PC-3 (cell line): ENCODE measurements around the gene KSR2. TPM values are rescaled to one million over a fixed set of nuclear protein-coding genes. Genes with fewer than 3 reads are reported as not detected.

Experiments used
- ATAC-seq: fragments of 200-7000 bp; cut with Tn5 transposase; 2 replicates; pipeline ENCODE4 v1.9.1; 2020; ENCODE audit warnings: mild to moderate bottlenecking, moderate library complexity
- BruUV-seq: library from RNA; stranded (reverse); fragments of 400-500 nt; replicated peaks from 2 replicates; lab custom pipeline; 2021; lab: Mats Ljungman, UMichigan
- CTCF ChIA-PET: fragments of 300-600 bp; sonication (Branson Sonifier 250); formaldehyde crosslinking; loops from one replicate; lab custom pipeline; 2022; ENCODE audit warnings: antibody characterized with exemption; lab: Charles Lee
- POLR2A ChIA-PET: fragments of 300-600 bp; sonication (Branson Sonifier 250); formaldehyde crosslinking; loops from one replicate; lab custom pipeline; 2022; ENCODE audit warnings: antibody characterized with exemption; ENCODE audit not compliant: unreplicated experiment; lab: Charles Lee
- DNase-seq: peaks from one replicate; pipeline ENCODE4 v3.0.0-alpha.2; 2015
- H2AFZ ChIP-seq: fragments of 300-600 bp; sonication (generic); 2 replicates; pipeline ENCODE4 v1.6.0; 2016; ENCODE audit warnings: antibody characterized with exemption, low read length
- H3F3A ChIP-seq: fragments of 300-600 bp; sonication (generic); one replicate; pipeline ENCODE4 v1.6.0; 2017; ENCODE audit warnings: antibody characterized with exemption, low read length, control low read depth, mild to moderate bottlenecking; ENCODE audit not compliant: unreplicated experiment
- H3K27ac ChIP-seq: fragments of 300-600 bp; sonication (generic); 2 replicates; pipeline ENCODE4 v1.5.1; 2016; ENCODE audit warnings: mild to moderate bottlenecking, low read length
- H3K27me3 ChIP-seq: fragments of 300-600 bp; sonication (generic); 2 replicates; pipeline ENCODE4 v1.6.1; 2016; ENCODE audit warnings: low read length, mixed read lengths
- H3K36me3 ChIP-seq: fragments of 300-600 bp; sonication (generic); 2 replicates; pipeline ENCODE4 v1.6.1; 2016; ENCODE audit warnings: low read depth, mixed run types, low read length, mixed read lengths
- H3K4me1 ChIP-seq: fragments of 300-600 bp; sonication (generic); 2 replicates; pipeline ENCODE4 v1.5.1; 2016; ENCODE audit warnings: low read length; ENCODE audit not compliant: insufficient read depth
- H3K4me2 ChIP-seq: fragments of 300-600 bp; sonication (generic); 2 replicates; pipeline ENCODE4 v1.6.0; 2016; ENCODE audit warnings: low read length
- H3K4me3 ChIP-seq: fragments of 300-600 bp; sonication (generic); 2 replicates; pipeline ENCODE4 v1.5.1; 2016; ENCODE audit warnings: mild to moderate bottlenecking, low read length, mixed read lengths
- H3K79me2 ChIP-seq: fragments of 300-600 bp; sonication (generic); 2 replicates; pipeline ENCODE4 v1.6.1; 2017; ENCODE audit warnings: low read length, mixed read lengths
- H3K9ac ChIP-seq: fragments of 300-600 bp; sonication (generic); 2 replicates; pipeline ENCODE4 v1.6.0; 2016; ENCODE audit warnings: mild to moderate bottlenecking, low read length
- H3K9me2 ChIP-seq: fragments of 300-600 bp; sonication (generic); replicated peaks from 2 replicates; pipeline ENCODE4 v1.6.1; 2016; ENCODE audit warnings: mixed run types, low read length, mixed read lengths
- H3K9me3 ChIP-seq: fragments of 300-600 bp; sonication (generic); 2 replicates; pipeline ENCODE4 v1.6.1; 2016; ENCODE audit warnings: low read length, mixed read lengths
- H4K20me1 ChIP-seq: fragments of 300-600 bp; sonication (generic); 2 replicates; pipeline ENCODE4 v1.6.1; 2016; ENCODE audit warnings: low read length, mixed read lengths
- CTCF ChIP-seq: fragments of 300-600 bp; sonication (generic); conservative IDR thresholded peaks from 2 replicates; pipeline ENCODE4 v1.5.1; 2017; ENCODE audit warnings: antibody characterized with exemption, low read depth, mild to moderate bottlenecking, low read length
- EZH2 ChIP-seq: fragments of 300-600 bp; sonication (generic); IDR thresholded peaks from one replicate; pipeline ENCODE4 v1.6.1; 2017; ENCODE audit warnings: antibody characterized with exemption, mild to moderate bottlenecking, low read length; ENCODE audit not compliant: unreplicated experiment
- EZH2phosphoT487 ChIP-seq: fragments of 300-600 bp; sonication (generic); IDR thresholded peaks from 2 replicates; pipeline ENCODE4 v1.6.1; 2018; ENCODE audit warnings: mild to moderate bottlenecking, antibody characterized with exemption, low read length, borderline replicate concordance
- intact Hi-C: fragments of 100-400 bp; cut with micrococcal nuclease; formaldehyde crosslinking; loops from 2 replicates; pipeline ENCODE4 v1.9.0; 2023
- total RNA-seq: library from RNA; depleted of rRNA; stranded (reverse); fragments of >200 nt; gene quantifications from 2 replicates; pipeline ENCODE4 v1.2.3, GENCODE V29; 2014

KSR2 gene
- total RNA-seq, 1 experiment from 2014 or later = 0.80 TPM

GRCh38 chr12:117797202-117797601 is 171.6 kb downstream of the KSR2 start:
- POLR2A ChIA-PET = no interaction called here
- no peak overlapping the region for H3K9ac ChIP-seq
- no peaks in the 10 kb centered on the region for H3K27me3 ChIP-seq
- H2AFZ ChIP-seq = no peak overlapping the region
- peaks cover 5% of the 10 kb centered on the region for H3F3A ChIP-seq
- intact Hi-C loops = no loop called here
- H3K79me2 ChIP-seq = no peaks in the 10 kb centered on the region
- DNase-seq (no peak), ATAC-seq (no peak)
- CTCF ChIA-PET = no interaction called here
- H4K20me1 ChIP-seq = no peaks in the 10 kb centered on the region
- H3K27ac ChIP-seq = no peak overlapping the region
- TF ChIP-seq EZH2 (no peak), EZH2phosphoT487 (no peak), CTCF (no peak)
- no peaks in the 10 kb centered on the region for H3K36me3 ChIP-seq
- no TSS peak for BruUV-seq
- H3K4me2 ChIP-seq = no peak overlapping the region
- no peak overlapping the region for H3K4me3 ChIP-seq
- H3K9me3 ChIP-seq = no peaks in the 10 kb centered on the region
- peaks cover 11% of the 10 kb centered on the region for H3K4me1 ChIP-seq
- no peaks in the 10 kb centered on the region for H3K9me2 ChIP-seq

DNA sequence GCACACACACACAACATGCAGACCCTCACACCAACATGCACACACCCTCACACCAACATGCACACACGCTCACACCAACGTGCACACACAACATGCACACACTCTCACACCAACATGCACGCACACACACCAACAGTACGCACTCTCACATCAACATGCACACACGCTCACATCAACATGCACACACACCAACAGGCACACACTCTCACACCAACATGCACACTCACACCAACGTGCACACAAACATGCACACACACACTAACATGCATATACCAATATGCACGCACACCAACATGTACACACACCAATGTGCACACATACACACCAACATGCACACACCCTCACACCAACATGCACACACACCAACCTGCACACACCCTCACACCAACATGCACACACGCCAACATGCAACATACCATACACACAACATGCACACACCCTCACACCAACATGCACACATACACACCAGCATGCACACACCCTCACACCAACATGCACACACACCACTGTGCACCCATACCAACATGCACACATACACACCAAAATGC is 175.8 kb downstream of the KSR2 start:
- peak overlapping the region; percentile 71 for H3K27ac ChIP-seq
- no peaks in the 10 kb centered on the region for H3K9me2 ChIP-seq
- H3K36me3 ChIP-seq = no peaks in the 10 kb centered on the region
- intact Hi-C loops = loop anchor here (5.0 kb wide), 1 partner anchor 106 kb away; no protein-coding TSS in a partner anchor
- ATAC-seq (no peak), DNase-seq (no peak)
- no peak overlapping the region for H2AFZ ChIP-seq
- no peaks in the 10 kb centered on the region for H3K9me3 ChIP-seq
- no peak overlapping the region for H3K4me3 ChIP-seq
- H3K79me2 ChIP-seq = no peaks in the 10 kb centered on the region
- H4K20me1 ChIP-seq = no peaks in the 10 kb centered on the region
- peaks cover 5% of the 10 kb centered on the region for H3F3A ChIP-seq
- H3K27me3 ChIP-seq = no peaks in the 10 kb centered on the region
- peaks cover 24% of the 10 kb centered on the region for H3K4me1 ChIP-seq
- no TSS peak for BruUV-seq
- TF ChIP-seq CTCF = no peak
- ChIA-PET POLR2A (no interaction called here), CTCF (no interaction called here)
- H3K4me2 ChIP-seq = peak overlapping the region; percentile 48
- H3K9ac ChIP-seq = no peak overlapping the region

DNA sequence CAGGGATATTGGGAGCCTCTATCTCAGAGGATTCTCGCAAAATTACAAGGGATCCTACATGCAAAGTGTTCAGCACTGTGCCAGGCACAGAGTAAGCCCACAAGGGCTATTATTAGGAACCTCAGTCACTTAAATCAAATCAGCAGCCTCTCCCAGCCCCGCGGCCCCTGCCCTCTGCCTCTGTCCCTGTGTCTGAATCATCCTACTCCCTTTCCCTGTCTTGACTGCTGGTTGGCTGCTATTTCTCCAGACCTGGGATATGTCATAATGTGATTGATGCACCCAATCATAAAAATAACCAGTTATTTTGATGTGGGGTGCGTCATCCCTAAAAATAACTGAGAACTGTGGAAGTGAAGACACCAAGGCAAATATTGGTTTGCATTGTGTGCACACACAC is 176.3 kb downstream of the KSR2 start:
- CTCF ChIA-PET = no interaction called here
- no TSS peak for BruUV-seq
- Histone ChIP-seq H3K36me3 (no peaks in the 10 kb centered on the region), H3K27me3 (no peaks in the 10 kb centered on the region), H2AFZ (no peak overlapping the region), H3K9ac (peak overlapping the region; percentile 24; the same call in 1 of the 2 replicates), H3F3A (peaks cover 5% of the 10 kb centered on the region), H3K9me2 (no peaks in the 10 kb centered on the region), H3K4me2 (peak overlapping the region; percentile 48), H3K4me1 (peaks cover 24% of the 10 kb centered on the region), H3K4me3 (no peak overlapping the region), H3K79me2 (no peaks in the 10 kb centered on the region), H3K27ac (peak overlapping the region; percentile 71), H4K20me1 (no peaks in the 10 kb centered on the region), H3K9me3 (no peaks in the 10 kb centered on the region)
- no peak for TF ChIP-seq EZH2phosphoT487
- no peak for TF ChIP-seq CTCF
- TF ChIP-seq EZH2 = no peak
- intact Hi-C loops = loop anchor here (5.0 kb wide), 1 partner anchor 105 kb away; no protein-coding TSS in a partner anchor
- DNase-seq (peak; percentile 90), ATAC-seq (peak; percentile 96)
- POLR2A ChIA-PET = no interaction called here
